DMS79 treated with DMSO at 0.1 percent for 48 hours (cell line): ENCODE data around the gene C13orf46.
"Not testable (repeated sequence)": the region's sequence is repeated elsewhere in the genome, so short reads cannot be mapped to it uniquely, and the experiment has no call there.

Experiments
- DNase-seq: peaks from one replicate; lab custom pipeline; 2025; lab: John Stamatoyannopoulos, UW

C13orf46 gene

GRCh38 chr13:113973218-113974164 lies at the start of gene C13orf46:
Gene C13orf46, minus strand, starts transcription at chr13:113974076. Its CDS starts 79 bp downstream, at chr13:113973997.
- no peak for DNase-seq

- no peak for DNase-seq
Observed at GRCh38 chr13:114022876-114023275, 49.0 kb upstream of the C13orf46 start.

DNA sequence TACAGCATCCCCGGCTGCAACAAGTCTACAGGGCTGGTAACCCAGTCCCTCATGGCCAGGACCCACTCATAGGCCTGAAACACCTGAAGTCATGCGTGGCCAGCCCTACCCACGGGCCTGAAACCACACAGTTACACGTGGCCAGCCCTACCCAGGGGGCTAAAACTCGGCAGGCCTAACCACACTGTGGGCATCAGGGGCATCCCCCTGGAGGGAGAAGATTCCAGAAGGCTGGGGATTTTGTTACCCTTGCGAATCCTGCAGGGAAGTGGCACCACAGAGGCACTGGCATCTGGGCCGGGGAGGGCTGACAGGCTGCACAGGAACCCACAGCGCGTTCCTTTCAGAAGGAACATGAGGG lies 48.4 kb upstream of the C13orf46 start:
- no peak for DNase-seq

DNA sequence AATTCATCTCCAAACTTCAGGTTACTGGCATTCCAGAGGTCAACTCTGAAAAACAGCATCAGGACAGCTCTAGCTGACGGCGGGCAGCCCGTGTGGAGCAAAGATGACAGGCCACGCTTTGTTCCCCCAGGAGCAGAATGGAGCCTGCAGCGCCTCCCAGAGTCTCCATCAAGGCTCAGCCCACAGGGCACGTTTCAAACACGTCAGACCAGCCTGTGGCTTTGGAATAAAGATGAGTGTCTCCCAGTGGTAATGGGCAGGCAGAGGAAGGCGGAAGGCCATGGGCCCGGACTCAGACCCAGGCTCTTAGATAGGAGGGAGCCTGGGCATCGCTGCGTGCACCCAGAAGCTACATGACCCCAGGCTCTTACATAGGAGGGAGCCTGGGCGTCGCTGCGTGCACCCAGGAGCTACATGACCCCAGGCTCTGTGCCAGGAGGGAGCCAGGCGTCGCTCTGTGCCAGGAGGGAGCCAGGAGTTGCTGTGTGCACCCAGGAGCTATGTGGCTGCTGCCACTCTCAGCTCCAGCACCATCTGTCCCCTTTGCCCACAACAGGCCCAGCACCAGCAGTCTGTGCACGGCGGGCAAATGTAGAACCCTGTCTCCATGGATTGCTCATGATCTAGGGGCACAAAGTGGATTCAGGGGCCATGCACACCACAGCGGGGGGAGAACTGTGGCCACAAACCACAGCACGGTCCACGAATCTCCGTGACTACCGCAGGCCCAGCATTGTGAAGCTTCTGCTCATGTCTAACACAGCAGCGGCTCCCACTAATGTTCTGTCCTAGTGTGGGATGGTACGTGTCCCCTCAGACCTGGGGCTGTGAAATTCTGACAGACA lies 47.8 kb upstream of the C13orf46 start:
- no peak for DNase-seq

- no peak for DNase-seq
Observed at GRCh38 chr13:114020750-114021463, 47.0 kb upstream of the C13orf46 start.

- not testable (repeated sequence) for DNase-seq
Observed at GRCh38 chr13:114020134-114020533, 46.3 kb upstream of the C13orf46 start.

DNA sequence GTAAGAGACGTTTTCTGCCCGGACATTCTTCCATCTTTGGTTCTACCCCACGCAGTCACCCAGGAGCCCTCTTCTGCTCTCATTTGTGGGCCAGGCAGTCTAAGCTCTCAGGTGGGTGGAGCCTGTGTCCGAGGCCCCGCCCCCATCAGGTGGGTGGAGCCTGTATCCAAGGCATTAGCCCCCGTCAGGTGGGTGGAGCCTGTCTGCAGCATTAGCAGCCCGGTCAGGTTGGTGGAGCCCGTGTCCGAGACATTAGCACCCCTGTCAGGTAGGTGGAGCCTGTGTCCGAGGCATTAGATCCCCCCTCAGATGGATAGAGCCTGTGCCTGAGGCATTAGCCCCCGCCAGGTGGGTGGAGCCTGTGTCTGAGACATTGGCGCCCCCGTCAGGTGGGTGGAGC lies 45.5 kb upstream of the C13orf46 start:
- no peak for DNase-seq

DNA sequence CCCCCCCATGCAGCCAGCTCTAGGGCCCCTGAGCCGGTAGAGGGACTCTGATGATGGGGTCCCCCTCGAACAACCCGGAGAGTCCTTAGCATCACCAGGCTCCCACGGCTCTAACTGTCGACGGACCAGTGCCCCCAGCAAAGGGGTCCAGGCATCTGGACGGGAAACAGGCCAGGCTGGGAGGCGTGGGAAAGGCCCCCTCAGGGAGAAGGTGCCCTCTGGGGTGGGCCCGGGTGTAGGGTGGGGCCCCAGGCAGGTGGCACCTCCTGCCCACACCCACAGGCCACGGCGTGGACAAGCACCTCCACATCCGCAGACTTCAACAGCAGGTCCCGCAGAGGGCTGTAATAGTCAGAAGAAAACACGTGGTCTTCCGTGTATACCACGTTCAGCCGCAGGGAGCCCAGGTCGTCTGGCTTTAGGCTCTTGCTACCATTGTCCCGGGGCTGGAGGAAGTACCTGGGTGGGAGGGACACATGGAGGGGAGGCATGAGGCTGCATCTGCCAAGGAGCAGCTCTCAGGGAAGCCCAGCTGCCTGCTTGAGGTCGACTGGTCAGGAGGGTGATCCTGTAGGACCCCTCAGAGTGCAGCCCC lies 44.7 kb upstream of the C13orf46 start:
- no peak for DNase-seq

DNA sequence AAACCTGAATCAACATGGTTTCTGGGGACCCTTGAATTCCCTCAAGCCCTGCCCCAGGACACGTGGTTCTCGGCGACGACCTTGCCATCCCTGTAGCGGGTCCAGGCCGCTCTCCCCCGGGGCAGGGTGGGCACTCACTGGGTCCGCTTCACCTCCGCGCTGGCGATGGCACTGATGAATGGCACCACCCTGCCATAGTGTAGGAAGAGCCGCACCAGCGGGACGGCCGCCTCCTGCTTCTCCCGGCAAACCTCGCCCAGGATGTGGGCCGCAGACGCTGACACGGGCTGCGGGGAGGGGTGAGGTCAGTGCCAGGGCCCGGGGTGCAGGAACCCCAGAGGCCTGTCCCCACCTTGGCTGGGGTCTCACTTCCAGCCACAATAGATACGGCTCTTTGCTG lies 44.1 kb upstream of the C13orf46 start:
- DNase-seq = no peak

GRCh38 chr13:114017028-114017630 lies 43.3 kb upstream of the C13orf46 start:
- DNase-seq = no peak

- no peak for DNase-seq
Observed at GRCh38 chr13:114016321-114017027, 42.6 kb upstream of the C13orf46 start.

- DNase-seq = no peak
Observed at GRCh38 chr13:114015969-114016295, 42.1 kb upstream of the C13orf46 start.

- no peak for DNase-seq
Observed at GRCh38 chr13:114015111-114015968, 41.5 kb upstream of the C13orf46 start.

GRCh38 chr13:114013952-114014629 lies 40.2 kb upstream of the C13orf46 start:
- DNase-seq = no peak

DNA sequence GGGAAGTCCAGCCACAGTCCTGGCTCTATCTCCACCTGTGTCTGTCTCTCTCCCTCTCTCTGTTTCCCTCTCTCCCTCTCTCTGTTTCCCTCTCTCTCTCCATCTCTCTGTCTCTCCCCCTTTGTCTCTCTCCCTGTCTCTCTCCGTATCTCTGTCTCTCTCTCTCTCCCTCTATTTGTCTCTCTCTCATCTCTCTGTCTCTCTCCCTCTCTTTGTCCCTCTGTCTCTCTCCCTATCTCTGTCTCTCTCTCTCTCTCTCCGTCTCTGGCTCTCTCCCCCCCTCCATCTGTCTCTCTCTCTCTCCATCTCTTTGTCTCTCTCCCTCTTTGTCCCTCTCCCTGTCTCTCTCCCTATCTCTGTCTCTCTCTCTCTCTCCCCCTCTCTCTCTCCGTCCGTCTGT lies 39.5 kb upstream of the C13orf46 start:
- no peak for DNase-seq

DNA sequence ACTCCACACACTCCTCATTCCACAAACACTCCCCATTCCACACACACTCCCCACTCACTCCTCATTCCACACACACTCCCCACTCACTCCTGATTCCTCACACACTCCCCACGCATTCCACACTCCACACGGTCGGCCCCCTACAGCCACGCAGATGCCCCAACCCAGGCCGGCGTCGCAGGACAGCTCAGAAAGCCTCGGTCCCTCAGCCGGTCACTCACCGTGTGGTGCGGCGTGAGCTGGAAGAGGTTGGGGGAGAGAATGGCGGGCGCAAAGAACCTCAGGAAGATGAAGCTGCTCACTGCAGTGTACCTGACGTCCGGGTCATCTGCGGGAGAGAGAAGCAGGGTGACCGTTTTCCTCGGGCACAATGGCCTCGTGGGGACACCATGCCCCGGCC lies 39.0 kb upstream of the C13orf46 start:
- DNase-seq = no peak

- DNase-seq = no peak
Observed at GRCh38 chr13:114012141-114012540, 38.3 kb upstream of the C13orf46 start.

DNA sequence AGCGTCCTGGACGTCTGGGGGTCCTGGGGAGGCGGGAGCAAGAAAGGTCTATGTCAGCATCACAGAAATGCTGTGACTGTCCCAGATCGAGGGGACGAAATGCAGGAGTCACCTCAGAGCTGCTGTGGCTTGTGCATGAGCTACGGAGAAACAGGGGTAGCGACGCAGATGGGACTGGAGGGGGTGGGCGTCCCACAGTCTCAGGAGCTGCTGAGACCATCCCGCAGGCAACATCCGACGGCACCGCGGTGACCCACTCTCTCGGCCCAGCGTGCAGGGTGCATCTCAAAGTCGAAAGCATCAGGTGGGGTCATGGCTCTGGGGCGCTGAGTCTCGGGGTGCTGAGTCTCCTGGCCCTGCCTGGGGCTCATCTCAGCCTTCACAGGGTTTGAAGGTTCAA lies 37.4 kb upstream of the C13orf46 start:
- DNase-seq = no peak

- no peak for DNase-seq
Observed at GRCh38 chr13:114010401-114011101, 36.7 kb upstream of the C13orf46 start.
